ENCODE data around the gene ELFN2. TPM values are rescaled to one million over a fixed set of nuclear protein-coding genes. Genes with fewer than 3 reads are reported as not detected.

ELFN2 gene
- total RNA-seq, 1 experiment from 2014 or later = 0.07 TPM

GRCh38 chr22:37386441-37386840 is 40.8 kb downstream of the ELFN2 start:
- DNase-seq = no peak
- Histone ChIP-seq H3K27me3 (no peaks in the 10 kb centered on the region), H3K9me3 (no peaks in the 10 kb centered on the region), H3K36me3 (no peaks in the 10 kb centered on the region), H3K4me3 (no peak overlapping the region)

- H3K27me3 ChIP-seq = peaks cover 11% of the 10 kb centered on the region
- no peaks in the 10 kb centered on the region for H3K36me3 ChIP-seq
- H3K4me3 ChIP-seq = no peak overlapping the region
- DNase-seq = no peak
- no peaks in the 10 kb centered on the region for H3K9me3 ChIP-seq
Measured at GRCh38 chr22:37384691-37385090, 42.6 kb downstream of the ELFN2 start.

- H3K4me3 ChIP-seq = no peak overlapping the region
- H3K36me3 ChIP-seq = no peaks in the 10 kb centered on the region
- no peaks in the 10 kb centered on the region for H3K9me3 ChIP-seq
- H3K27me3 ChIP-seq = peaks cover 19% of the 10 kb centered on the region
- DNase-seq = peak; percentile 37
Measured at GRCh38 chr22:37383341-37383740, 43.9 kb downstream of the ELFN2 start.

GRCh38 chr22:37381489-37381888 is 45.8 kb downstream of the ELFN2 start:
- H3K27me3 ChIP-seq = peaks cover 19% of the 10 kb centered on the region
- no peaks in the 10 kb centered on the region for H3K36me3 ChIP-seq
- peak; percentile 12 for DNase-seq
- H3K9me3 ChIP-seq = no peaks in the 10 kb centered on the region
- H3K4me3 ChIP-seq = no peak overlapping the region

- Histone ChIP-seq H3K4me3 (no peak overlapping the region), H3K36me3 (no peaks in the 10 kb centered on the region), H3K9me3 (no peaks in the 10 kb centered on the region), H3K27me3 (peaks cover 26% of the 10 kb centered on the region)
- no peak for DNase-seq
Measured at GRCh38 chr22:37379722-37380121, 47.6 kb downstream of the ELFN2 start.

- no peaks in the 10 kb centered on the region for H3K36me3 ChIP-seq
- no peak for DNase-seq
- no peaks in the 10 kb centered on the region for H3K9me3 ChIP-seq
- peaks cover 33% of the 10 kb centered on the region for H3K27me3 ChIP-seq
- no peak overlapping the region for H3K4me3 ChIP-seq
Measured at GRCh38 chr22:37379085-37379484, 48.2 kb downstream of the ELFN2 start.

- peak; percentile 48 for DNase-seq
- Histone ChIP-seq H3K9me3 (no peaks in the 10 kb centered on the region), H3K27me3 (peaks cover 37% of the 10 kb centered on the region), H3K36me3 (no peaks in the 10 kb centered on the region), H3K4me3 (no peak overlapping the region)
Measured at GRCh38 chr22:37378642-37379058, 48.6 kb downstream of the ELFN2 start.

- Histone ChIP-seq H3K4me3 (no peak overlapping the region), H3K36me3 (no peaks in the 10 kb centered on the region), H3K27me3 (peaks cover 37% of the 10 kb centered on the region), H3K9me3 (no peaks in the 10 kb centered on the region)
- no peak for DNase-seq
Measured at GRCh38 chr22:37377927-37378326, 49.4 kb downstream of the ELFN2 start.

GRCh38 chr22:37377138-37377537 is 50.1 kb downstream of the ELFN2 start:
- Histone ChIP-seq H3K27me3 (peaks cover 39% of the 10 kb centered on the region), H3K36me3 (no peaks in the 10 kb centered on the region), H3K4me3 (no peak overlapping the region), H3K9me3 (no peaks in the 10 kb centered on the region)
- no peak for DNase-seq

GRCh38 chr22:37376643-37377042 is 50.6 kb downstream of the ELFN2 start:
- H3K36me3 ChIP-seq = no peaks in the 10 kb centered on the region
- H3K9me3 ChIP-seq = no peaks in the 10 kb centered on the region
- DNase-seq = no peak
- H3K27me3 ChIP-seq = peaks cover 39% of the 10 kb centered on the region
- H3K4me3 ChIP-seq = no peak overlapping the region

GRCh38 chr22:37375801-37376200 is 51.5 kb downstream of the ELFN2 start:
- peaks cover 37% of the 10 kb centered on the region for H3K27me3 ChIP-seq
- H3K9me3 ChIP-seq = no peaks in the 10 kb centered on the region
- no peak for DNase-seq
- H3K4me3 ChIP-seq = no peak overlapping the region
- H3K36me3 ChIP-seq = no peaks in the 10 kb centered on the region

GRCh38 chr22:37374571-37374970 is 52.7 kb downstream of the ELFN2 start:
- DNase-seq = no peak
- H3K9me3 ChIP-seq = no peaks in the 10 kb centered on the region
- no peaks in the 10 kb centered on the region for H3K36me3 ChIP-seq
- no peak overlapping the region for H3K4me3 ChIP-seq
- peaks cover 27% of the 10 kb centered on the region for H3K27me3 ChIP-seq

- Histone ChIP-seq H3K27me3 (peaks cover 20% of the 10 kb centered on the region), H3K9me3 (no peaks in the 10 kb centered on the region), H3K36me3 (no peaks in the 10 kb centered on the region), H3K4me3 (no peak overlapping the region)
- DNase-seq = no peak
Measured at GRCh38 chr22:37373451-37373850, 53.8 kb downstream of the ELFN2 start.

- Histone ChIP-seq H3K4me3 (no peak overlapping the region), H3K36me3 (no peaks in the 10 kb centered on the region), H3K9me3 (no peaks in the 10 kb centered on the region), H3K27me3 (peaks cover 20% of the 10 kb centered on the region)
- no peak for DNase-seq
Measured at GRCh38 chr22:37371911-37372310, 55.4 kb downstream of the ELFN2 start.

GRCh38 chr22:37371491-37371890 is 55.8 kb downstream of the ELFN2 start:
- Histone ChIP-seq H3K4me3 (no peak overlapping the region), H3K36me3 (no peaks in the 10 kb centered on the region), H3K27me3 (peaks cover 20% of the 10 kb centered on the region), H3K9me3 (no peaks in the 10 kb centered on the region)
- no peak for DNase-seq

GRCh38 chr22:37370306-37370979 is 56.8 kb downstream of the ELFN2 start:
- Histone ChIP-seq H3K36me3 (no peaks in the 10 kb centered on the region), H3K27me3 (peaks cover 20% of the 10 kb centered on the region), H3K9me3 (no peaks in the 10 kb centered on the region), H3K4me3 (no peak overlapping the region)
- no peak for DNase-seq

- no peaks in the 10 kb centered on the region for H3K36me3 ChIP-seq
- DNase-seq = no peak
Measured at GRCh38 chr22:37369483-37369882, 57.8 kb downstream of the ELFN2 start.

GRCh38 chr22:37368058-37368457 is 59.2 kb downstream of the ELFN2 start:
- Histone ChIP-seq H3K4me3 (no peak overlapping the region), H3K36me3 (no peaks in the 10 kb centered on the region), H3K27me3 (0 out of 2 replicates have a peak, but pooled peaks cover 3% of the 10 kb centered on the region), H3K9me3 (no peaks in the 10 kb centered on the region)
- no peak for DNase-seq

More at GRCh38 chr22:37369483-37369882, 57.8 kb downstream of the ELFN2 start:
- H3K27me3 ChIP-seq = peaks cover 10% of the 10 kb centered on the region
- H3K9me3 ChIP-seq = no peaks in the 10 kb centered on the region
- no peak overlapping the region for H3K4me3 ChIP-seq
